Prostate gland (tissue), 2 donors: ENCODE data around the gene NOTCH1. TPM values are rescaled to one million over a fixed set of nuclear protein-coding genes. Genes with fewer than 3 reads are reported as not detected.
A peak's percentile ranks its signal among the peaks of the same experiment; 100 is the strongest.

ENCODE experiments used
- DNase-seq: peaks from one replicate; pipeline ENCODE4 v3.0.0-alpha.2; 2019; ENCODE audit warnings: low spot score
- H3K27ac ChIP-seq, 2 donors: fragments of 200-600 bp; sonication (generic); 2 replicates each; pipeline ENCODE4 v1.5.1; 2017 to 2019
- H3K27me3 ChIP-seq: fragments of 200-600 bp; sonication (generic); replicated peaks from 2 replicates; pipeline ENCODE4 v1.5.1; 2019; ENCODE audit not compliant: insufficient read depth
- H3K36me3 ChIP-seq, 2 donors: fragments of 200-600 bp; sonication (generic); 1 replicate in 1 of 2; 2 replicates in 1 of 2; pipeline versions ENCODE4 v1.5.1 to v1.8.1; 2017 to 2019
- H3K4me1 ChIP-seq: fragments of 200-600 bp; sonication (generic); replicated peaks from 2 replicates; pipeline ENCODE4 v1.5.1; 2019
- H3K4me3 ChIP-seq, 2 donors: fragments of 200-600 bp; sonication (generic); 2 replicates each; pipeline ENCODE4 v1.5.1; 2017 to 2019
- H3K9me3 ChIP-seq: fragments of 200-600 bp; sonication (generic); 2 replicates; pipeline ENCODE4 v1.5.1; 2017
- CTCF ChIP-seq, 4 experiments: fragments of 200-600 bp in 2 of 4; fragments of 450-650 bp in 2 of 4; sonication (generic) in 2 of 4; IDR thresholded peaks; 1 replicate in 3 of 4; 2 replicates in 1 of 4; pipeline ENCODE4 v1.5.1; 2016 to 2019; ENCODE audit warnings: antibody characterized with exemption in 4 of 4, mild to moderate bottlenecking in 2 of 4, moderate library complexity in 2 of 4
- POLR2A ChIP-seq: fragments of 450-650 bp; IDR thresholded peaks from one replicate; pipeline ENCODE4 v1.6.1; 2016; ENCODE audit warnings: antibody characterized with exemption, mild to moderate bottlenecking
- POLR2AphosphoS5 ChIP-seq: sonication (generic); formaldehyde crosslinking; IDR thresholded peaks from one replicate; pipeline ENCODE4 v1.6.1; 2017; ENCODE audit warnings: antibody characterized with exemption
- WGBS: methylation state at CpG from one replicate; pipeline ENCODE4 v1.1.5; 2018; 5-methylcytosine and 5-hydroxymethylcytosine counted together
- intact Hi-C: fragments of 100-400 bp; cut with DNase I; formaldehyde crosslinking; loops from one replicate; pipeline ENCODE4 v1.14.2; 2022
- total RNA-seq, 2 donors: library from RNA; depleted of rRNA; stranded (reverse); fragments of >200 nt; gene quantifications; one replicate each; pipeline ENCODE4 v1.1.0, GENCODE V29; 2016

The NOTCH1 gene
- total RNA-seq, 2 donors from 2014 or later: 38.0 to 63.3 TPM

GRCh38 chr9:136569526-136570148 is 23.8 kb upstream of the NOTCH1 start:
- H3K36me3 ChIP-seq: no peaks in the 10 kb centered on the region
- WGBS: 93% methylated on average over 10 of the region's 10 CpGs
- H3K4me3 ChIP-seq: no peak overlapping the region
- no peaks in the 10 kb centered on the region for H3K27me3 ChIP-seq
- peaks cover 7% of the 10 kb centered on the region for H3K4me1 ChIP-seq
- DNase-seq: no peak
- H3K27ac ChIP-seq: no peak overlapping the region
- TF ChIP-seq CTCF (IDR thresholded peaks at IDR 0.05) (no peak), POLR2AphosphoS5 (no peak), POLR2A (no peak)
- intact Hi-C loops: no loop called here
- H3K9me3 ChIP-seq: no peaks in the 10 kb centered on the region

GRCh38 chr9:136568288-136569081 is 22.6 kb upstream of the NOTCH1 start:
- H3K4me1 ChIP-seq: peaks cover 7% of the 10 kb centered on the region
- no peak overlapping the region for H3K4me3 ChIP-seq
- intact Hi-C loops: no loop called here
- no peaks in the 10 kb centered on the region for H3K36me3 ChIP-seq
- 54% methylated on average over 24 of the region's 24 CpGs for WGBS
- H3K27me3 ChIP-seq: no peaks in the 10 kb centered on the region
- peak overlapping the region in 1 of 2 donors; percentile 19 for H3K27ac ChIP-seq
- TF ChIP-seq POLR2AphosphoS5 (no peak), CTCF (IDR thresholded peaks at IDR 0.05) (no peak), POLR2A (no peak)
- DNase-seq: no peak
- H3K9me3 ChIP-seq: no peaks in the 10 kb centered on the region

DNA sequence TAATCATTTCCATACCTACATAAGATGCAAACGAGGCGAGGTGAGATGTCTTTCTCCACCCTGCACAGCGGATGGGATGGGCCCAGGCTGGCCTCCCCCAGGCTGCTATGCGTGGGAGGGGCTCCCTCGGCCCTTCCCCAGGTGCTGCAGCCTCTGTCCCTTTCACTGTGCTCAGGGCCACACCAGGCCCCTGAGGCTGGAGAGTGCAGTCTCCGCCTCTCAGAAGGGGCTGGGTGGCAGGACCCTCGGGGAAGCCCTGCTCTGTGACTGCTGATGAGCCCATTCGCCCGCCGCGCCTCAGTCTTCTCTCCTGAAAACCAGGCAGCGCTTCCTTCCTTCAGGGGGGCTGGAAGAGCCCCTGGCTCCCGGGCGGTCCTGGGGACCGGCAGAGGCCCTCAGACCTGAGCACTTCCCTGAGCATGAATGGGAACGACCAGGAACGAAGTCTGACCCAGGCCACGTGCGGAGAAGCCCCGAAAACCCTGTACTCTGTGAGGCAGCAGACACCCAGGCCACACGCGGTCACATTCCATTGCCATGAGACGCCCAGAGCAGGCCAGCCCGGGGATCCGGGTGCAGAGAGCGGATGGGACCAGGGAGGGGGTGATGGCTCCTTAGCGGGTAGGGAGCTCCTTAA is 21.9 kb upstream of the NOTCH1 start:
- peaks cover 7% of the 10 kb centered on the region for H3K4me1 ChIP-seq
- DNase-seq: peak; percentile 62
- 50% methylated on average over 27 of the region's 27 CpGs for WGBS

DNA sequence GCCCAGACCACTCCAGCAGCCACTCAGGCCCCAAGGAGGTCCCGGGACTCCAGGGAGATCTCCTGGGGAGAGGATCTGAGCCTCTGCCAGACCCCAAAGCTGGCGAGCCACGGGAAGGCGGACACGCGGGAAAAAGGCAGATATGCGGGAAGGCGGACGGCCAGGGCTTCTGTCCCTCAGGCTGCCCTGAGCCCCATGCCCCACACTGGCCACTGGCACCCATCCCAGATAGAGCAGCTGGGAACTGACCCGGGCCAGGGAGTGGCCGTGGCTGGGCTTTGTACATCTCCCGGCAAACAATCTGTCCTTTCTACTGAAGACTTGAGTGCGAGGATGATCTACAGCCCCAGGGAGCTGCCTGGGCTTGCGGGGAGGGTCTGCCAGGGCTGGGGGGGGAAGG is 21.1 kb upstream of the NOTCH1 start:
- TF ChIP-seq CTCF (IDR thresholded peaks at IDR 0.05) (no peak), POLR2AphosphoS5 (no peak), POLR2A (no peak)
- WGBS: 81% methylated on average over 10 of the region's 14 CpGs
- Histone ChIP-seq H3K4me3 (no peak overlapping the region), H3K27me3 (no peaks in the 10 kb centered on the region), H3K9me3 (no peaks in the 10 kb centered on the region), H3K36me3 (no peaks in the 10 kb centered on the region), H3K27ac (no peak overlapping the region), H3K4me1 (peaks cover 7% of the 10 kb centered on the region)
- intact Hi-C loops: no loop called here
- DNase-seq: no peak

More for the DNA sequence above, 21.9 kb upstream of the NOTCH1 start:
- no peaks in the 10 kb centered on the region for H3K9me3 ChIP-seq
- no peaks in the 10 kb centered on the region for H3K27me3 ChIP-seq
- no peak for TF ChIP-seq CTCF (IDR thresholded peaks at IDR 0.05)
- peak; percentile 64 for TF ChIP-seq POLR2AphosphoS5
- peak overlapping the region in 1 of 2 donors; percentile 19 for H3K27ac ChIP-seq
- H3K36me3 ChIP-seq: no peaks in the 10 kb centered on the region
- intact Hi-C loops: no loop called here
- no peak overlapping the region for H3K4me3 ChIP-seq
